ENCODE results near the gene ABL2. TPM values are rescaled to one million over a fixed set of nuclear protein-coding genes. Genes with fewer than 3 reads are reported as not detected.
A peak's percentile ranks its signal among the peaks of the same experiment; 100 is the strongest.
"Not testable (repeated sequence)": the region's sequence is repeated elsewhere in the genome, so short reads cannot be mapped to it uniquely, and the experiment has no call there.

Gene ABL2
- 1 to 10 TPM; 6.6 to 8.4 TPM for total RNA-seq

DNA sequence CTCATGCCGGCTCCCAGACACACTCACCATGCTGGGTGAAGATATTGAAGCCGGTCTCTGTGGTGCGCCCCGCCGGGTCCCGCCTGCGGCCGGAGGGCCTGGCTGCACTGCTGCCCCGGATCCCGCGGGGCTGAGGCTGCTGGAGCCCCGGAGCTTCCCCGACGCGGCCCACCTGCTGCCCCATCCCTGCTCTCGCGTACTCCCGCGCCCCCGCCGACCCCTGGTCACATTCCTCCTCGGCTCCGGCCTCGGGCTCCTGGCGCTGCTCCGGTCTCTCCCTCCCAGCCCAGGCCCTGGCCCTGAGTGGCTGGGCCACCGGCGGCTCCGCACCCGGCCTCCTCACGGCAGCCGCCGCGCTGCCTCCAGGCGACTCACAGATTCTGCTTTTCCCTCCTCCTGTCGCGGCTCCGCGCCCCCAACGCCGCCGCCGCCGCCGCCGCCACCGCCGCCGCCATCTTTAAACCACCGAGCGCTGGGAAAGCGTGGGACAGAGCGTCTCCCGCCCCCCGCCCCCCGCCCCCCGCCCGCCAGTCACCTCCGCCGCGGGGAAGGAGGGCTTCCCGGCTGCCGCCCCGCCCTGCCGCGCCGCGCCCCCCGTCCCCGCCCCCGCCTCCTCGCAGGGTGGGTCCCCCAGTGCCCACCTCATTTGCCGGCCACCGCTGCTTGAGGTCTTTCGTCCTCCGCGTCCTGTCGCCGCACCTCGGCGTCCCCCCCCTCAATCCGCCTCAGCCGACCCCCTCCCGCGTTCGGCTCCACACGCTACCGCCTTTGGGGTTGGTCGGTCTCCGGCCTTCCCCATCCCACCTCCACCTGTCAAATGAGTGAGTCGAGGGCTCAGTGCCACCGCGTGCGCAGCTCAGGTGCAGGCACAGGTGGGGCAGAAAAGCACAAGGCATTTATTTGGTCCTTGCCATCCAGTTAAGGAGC, at the start of gene ABL2:
Gene ABL2 (minus strand): TSS at position 464 of the 927 bp plus-strand sequence. CDS start 280 bp downstream, at position 184.
- POLR2A ChIA-PET: no interaction called here

DNA sequence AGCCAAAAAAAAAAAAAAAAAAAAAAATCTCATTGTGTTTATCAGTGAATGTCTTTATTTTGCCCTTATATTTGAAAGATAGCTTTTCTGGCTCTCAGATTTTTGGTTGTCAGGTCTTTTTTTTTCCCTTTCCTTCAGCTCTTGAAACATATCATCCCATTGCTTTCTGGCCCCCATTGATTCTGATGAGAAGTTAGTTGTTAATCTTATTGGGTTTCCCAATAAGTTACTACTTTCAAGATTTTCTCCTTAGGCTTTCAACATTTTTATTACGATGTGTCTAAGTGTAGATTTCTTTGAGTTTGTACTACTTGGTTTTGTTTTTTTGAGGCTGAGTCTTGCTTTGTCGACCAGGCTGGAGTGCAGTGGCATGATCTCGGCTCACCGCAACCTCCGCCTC, 49.4 kb upstream of the ABL2 start:
- POLR2A ChIA-PET: no interaction called here
- ATAC-seq (no peak), DNase-seq (no peak)
- no peak overlapping the region for H3K4me3 Mint-ChIP-seq
- H3K27me3 Mint-ChIP-seq: no peaks in the 10 kb centered on the region
- CTCF ChIA-PET: interaction anchor here (0.6 kb wide), 1 partner anchor 30 kb away, joined by 3 read pairs; no protein-coding TSS in a partner anchor
- no peak overlapping the region for H3K27ac Mint-ChIP-seq
- intact Hi-C loops (cut with DNase I, micrococcal nuclease): no loop called here
- peaks cover 6% of the 10 kb centered on the region for H3K9me3 Mint-ChIP-seq (ENCODE audit: low read depth)
- peaks cover 2% of the 10 kb centered on the region for H3K36me3 Mint-ChIP-seq (ENCODE audit: low read depth)
- H3K4me1 Mint-ChIP-seq: no peaks in the 10 kb centered on the region

More for the DNA sequence above, at the start of gene ABL2:
- H3K27ac Mint-ChIP-seq: peak within 1 kb of the TSS; percentile 88
- H3K4me1 Mint-ChIP-seq: peaks cover 36% of the 10 kb centered on the region
- intact Hi-C loops (cut with DNase I, micrococcal nuclease): loop anchor here (1.0 to 5.0 kb wide), 9 partner anchors 64 to 203 kb away; partner anchors contain the start of genes AXDND1 (in 1 of the 2) and SOAT1 (in 1 of the 2)
- ATAC-seq (peak; percentile 21), DNase-seq (peak; percentile 71)
- H3K36me3 Mint-ChIP-seq (ENCODE audit: low read depth): peaks cover 8% of the 10 kb centered on the region
- no peaks in the 10 kb centered on the region for H3K9me3 Mint-ChIP-seq (ENCODE audit: low read depth)
- CTCF ChIA-PET: interaction anchor here (1.4 kb wide), 1 partner anchor 64 kb away, joined by 3 read pairs; the partner anchor contains the start of gene SOAT1
- H3K27me3 Mint-ChIP-seq: no peaks in the 10 kb centered on the region
- peak within 1 kb of the TSS; percentile 86 for H3K4me3 Mint-ChIP-seq

DNA sequence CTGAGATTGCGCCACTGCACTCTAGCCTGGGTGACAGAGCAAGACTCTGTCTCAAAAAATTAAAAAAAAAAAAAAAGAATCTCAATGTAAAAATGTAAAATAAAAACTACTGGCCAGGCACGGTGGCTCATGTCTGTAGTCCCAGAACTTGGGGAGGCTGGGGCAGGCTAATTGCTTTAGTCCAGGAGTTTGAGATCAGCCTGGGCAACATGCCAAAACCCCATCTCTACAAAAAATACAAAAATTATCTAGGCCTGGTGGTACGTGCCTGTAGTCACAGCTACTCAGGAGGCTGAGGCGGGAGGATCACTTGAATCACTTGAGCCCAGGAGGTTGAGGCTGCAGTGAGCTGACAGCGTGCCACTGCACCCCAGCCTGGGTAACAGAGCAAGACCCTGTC, 44.9 kb upstream of the ABL2 start:
- not testable (repeated sequence) for H3K4me1 Mint-ChIP-seq

DNA sequence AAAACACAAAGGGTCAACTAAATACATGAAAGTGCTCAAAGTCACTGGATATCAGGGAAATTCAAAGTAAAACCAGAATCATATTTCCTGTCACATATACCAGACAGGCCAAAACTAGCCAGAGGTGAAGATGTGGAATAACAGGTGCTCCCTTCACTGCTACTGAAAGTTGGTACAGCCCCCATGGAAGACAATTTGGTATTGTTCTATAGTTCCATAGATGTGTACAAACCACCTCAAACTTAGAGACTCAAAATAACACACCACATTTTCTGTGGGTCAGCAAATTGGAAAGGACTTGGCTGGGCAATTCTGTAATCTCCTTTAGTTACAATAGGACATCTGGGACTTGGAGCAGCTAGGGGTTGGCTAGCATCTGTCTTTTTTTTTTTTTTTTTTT, 39.6 kb upstream of the ABL2 start:
- DNase-seq (no peak), ATAC-seq (no peak)
- H3K27me3 Mint-ChIP-seq: no peaks in the 10 kb centered on the region
- no peaks in the 10 kb centered on the region for H3K4me1 Mint-ChIP-seq
- CTCF ChIA-PET: no interaction called here
- H3K9me3 Mint-ChIP-seq (ENCODE audit: low read depth): no peaks in the 10 kb centered on the region
- POLR2A ChIA-PET: no interaction called here
- H3K27ac Mint-ChIP-seq: no peak overlapping the region
- intact Hi-C loops (cut with DNase I, micrococcal nuclease): no loop called here
- no peak overlapping the region for H3K4me3 Mint-ChIP-seq
- H3K36me3 Mint-ChIP-seq (ENCODE audit: low read depth): no peaks in the 10 kb centered on the region

More for the DNA sequence above, 44.9 kb upstream of the ABL2 start:
- ATAC-seq; H3K9me3 Mint-ChIP-seq (ENCODE audit: low read depth); POLR2A ChIA-PET; intact Hi-C loops (cut with DNase I, micrococcal nuclease); DNase-seq; CTCF ChIA-PET; H3K36me3 Mint-ChIP-seq (ENCODE audit: low read depth); H3K27ac Mint-ChIP-seq; H3K4me3 Mint-ChIP-seq; H3K27me3 Mint-ChIP-seq: not testable (repeated sequence)

DNA sequence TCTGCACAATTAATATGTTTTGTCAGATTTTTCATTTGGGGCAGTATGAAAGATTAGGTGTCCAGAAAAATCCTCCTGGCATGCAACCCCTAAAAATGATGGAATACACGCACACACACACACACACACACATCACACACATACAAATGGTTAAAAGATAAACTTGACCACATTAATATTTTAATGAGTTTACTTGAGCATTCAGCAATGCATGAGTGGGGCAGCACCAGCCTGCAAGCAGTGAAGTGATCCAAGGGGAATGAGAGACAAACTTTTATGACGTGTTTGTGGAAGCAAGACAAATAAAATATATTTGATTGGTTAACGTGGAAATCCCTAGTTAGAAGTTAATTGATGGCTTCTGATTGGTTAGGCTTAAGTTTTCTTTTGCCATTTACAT, 35.0 kb upstream of the ABL2 start:
- H3K36me3 Mint-ChIP-seq (ENCODE audit: low read depth): no peaks in the 10 kb centered on the region
- no peaks in the 10 kb centered on the region for H3K27me3 Mint-ChIP-seq
- DNase-seq: no peak
- ChIA-PET POLR2A (no interaction called here), CTCF (no interaction called here)
- intact Hi-C loops (cut with DNase I, micrococcal nuclease): no loop called here
- H3K4me1 Mint-ChIP-seq: no peaks in the 10 kb centered on the region
- H3K27ac Mint-ChIP-seq: no peak overlapping the region
- no peak overlapping the region for H3K4me3 Mint-ChIP-seq
- no peak for ATAC-seq
- H3K9me3 Mint-ChIP-seq (ENCODE audit: low read depth): no peaks in the 10 kb centered on the region

DNA sequence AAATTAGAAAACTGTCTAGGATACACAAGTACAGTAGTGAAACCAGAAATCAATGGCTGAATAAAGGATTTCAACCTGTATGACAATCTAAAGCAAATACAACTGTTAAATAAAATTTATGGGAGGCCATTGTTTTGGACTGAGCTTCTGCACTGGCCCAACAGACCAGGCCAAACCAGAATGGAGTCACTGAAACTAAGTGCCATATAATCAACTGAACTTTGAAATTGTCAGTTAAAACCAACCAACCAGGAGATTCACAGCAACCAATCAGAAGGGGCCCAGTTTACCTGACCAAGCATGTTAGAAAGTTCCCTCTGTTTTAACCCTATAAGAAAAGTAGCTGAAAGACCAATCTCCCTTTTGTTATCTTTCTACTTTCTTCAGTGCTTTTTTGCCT, 33.6 kb upstream of the ABL2 start:
- ATAC-seq (no peak), DNase-seq (no peak)
- Mint-ChIP-seq H3K4me1 (no peaks in the 10 kb centered on the region), H3K4me3 (no peak overlapping the region), H3K27ac (no peak overlapping the region), H3K36me3 (ENCODE audit: low read depth) (no peaks in the 10 kb centered on the region), H3K27me3 (no peaks in the 10 kb centered on the region), H3K9me3 (ENCODE audit: low read depth) (no peaks in the 10 kb centered on the region)
- ChIA-PET POLR2A (no interaction called here), CTCF (interaction anchor here (0.8 to 1.1 kb wide), 2 partner anchors 14 to 78 kb away, joined by 3 to 4 read pairs; no protein-coding TSS in a partner anchor)
- intact Hi-C loops (cut with DNase I, micrococcal nuclease): no loop called here

DNA sequence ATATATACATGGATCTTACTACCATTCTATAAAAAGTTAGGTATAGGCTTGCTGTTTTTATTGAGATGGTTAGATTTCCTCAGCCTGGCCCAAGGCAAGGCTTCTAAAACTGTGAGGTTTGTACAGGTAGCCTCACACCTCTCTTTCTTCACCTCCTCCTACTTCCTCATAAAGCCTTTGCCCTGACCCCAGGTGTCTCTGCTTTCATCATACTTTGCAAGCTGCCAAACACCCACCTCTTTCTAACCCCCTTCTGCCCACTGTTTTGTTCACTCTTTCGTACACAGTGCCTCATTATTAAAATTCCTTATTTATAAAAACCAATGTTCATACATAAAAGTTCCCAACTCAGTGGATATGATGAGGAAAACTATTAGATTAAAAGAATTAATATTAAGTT, 32.7 kb upstream of the ABL2 start:
- intact Hi-C loops (cut with DNase I, micrococcal nuclease): no loop called here
- Mint-ChIP-seq H3K27ac (no peak overlapping the region), H3K27me3 (no peaks in the 10 kb centered on the region), H3K36me3 (ENCODE audit: low read depth) (no peaks in the 10 kb centered on the region), H3K4me3 (no peak overlapping the region), H3K4me1 (no peaks in the 10 kb centered on the region), H3K9me3 (ENCODE audit: low read depth) (no peaks in the 10 kb centered on the region)
- POLR2A ChIA-PET: no interaction called here
- CTCF ChIA-PET: interaction anchor here (1.1 kb wide), 1 partner anchor 13 kb away, joined by 3 read pairs; no protein-coding TSS in a partner anchor
- DNase-seq (no peak), ATAC-seq (no peak)

DNA sequence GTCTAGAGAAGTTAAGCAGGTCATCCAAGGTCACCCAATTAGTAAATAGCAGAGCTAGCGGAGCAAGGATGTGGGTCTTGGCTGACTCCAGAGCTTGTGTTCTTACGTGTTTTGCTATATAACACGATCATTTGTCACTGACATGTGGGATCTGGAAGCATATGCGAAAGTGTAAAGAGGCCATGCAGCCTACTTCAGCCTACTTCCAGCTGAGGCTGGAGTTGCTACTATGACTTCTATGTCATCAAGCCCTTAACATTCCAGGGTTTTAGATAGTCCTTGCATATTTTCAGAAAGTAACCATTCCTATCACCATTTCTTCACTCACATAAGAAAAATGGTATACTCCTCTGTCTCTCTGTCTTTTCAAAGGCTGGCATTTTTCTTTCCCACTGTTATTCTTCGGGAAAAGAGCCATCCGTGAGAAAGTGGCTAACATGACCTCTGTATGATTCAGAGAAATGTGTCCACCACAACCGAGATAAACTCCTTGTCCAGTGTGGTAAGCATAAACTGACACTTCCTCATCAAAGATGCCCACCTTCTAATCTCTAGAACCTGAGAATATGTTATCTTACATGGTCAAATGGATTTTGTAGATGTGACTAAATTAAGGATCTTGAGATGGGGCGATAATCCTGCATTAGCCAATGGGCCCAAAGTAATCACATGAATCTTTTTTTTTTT, 24.0 kb upstream of the ABL2 start:
- ATAC-seq (no peak), DNase-seq (no peak)
- Mint-ChIP-seq H3K36me3 (ENCODE audit: low read depth) (no peaks in the 10 kb centered on the region), H3K4me3 (no peak overlapping the region), H3K4me1 (no peaks in the 10 kb centered on the region), H3K9me3 (ENCODE audit: low read depth) (no peaks in the 10 kb centered on the region), H3K27me3 (no peaks in the 10 kb centered on the region), H3K27ac (no peak overlapping the region)
- intact Hi-C loops (cut with DNase I, micrococcal nuclease): no loop called here
- ChIA-PET POLR2A (no interaction called here), CTCF (interaction anchor here (0.6 to 0.7 kb wide), 2 partner anchors 112 to 172 kb away, joined by 3 to 4 read pairs; no protein-coding TSS in a partner anchor)

DNA sequence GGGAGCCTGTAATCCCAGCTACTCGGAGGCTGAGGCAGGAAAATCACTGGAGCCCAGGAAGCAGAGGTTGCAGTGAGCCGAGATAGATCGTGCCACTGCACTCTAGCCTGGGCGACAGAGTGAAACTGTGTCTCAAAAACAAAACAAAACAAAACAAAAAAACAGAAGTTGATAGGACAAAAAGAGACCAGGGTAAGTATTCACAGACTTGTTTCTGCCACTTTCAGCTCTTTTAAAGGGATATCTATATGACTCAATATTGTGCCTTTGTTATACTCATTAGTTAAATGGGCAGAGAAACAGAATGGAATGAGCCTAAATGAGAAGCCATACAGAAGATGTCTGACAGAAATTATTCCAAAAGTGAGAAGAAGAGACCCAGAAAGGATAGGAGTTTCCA, 23.1 kb upstream of the ABL2 start:
- Mint-ChIP-seq H3K4me3 (no peak overlapping the region), H3K36me3 (ENCODE audit: low read depth) (no peaks in the 10 kb centered on the region), H3K9me3 (ENCODE audit: low read depth) (no peaks in the 10 kb centered on the region), H3K4me1 (no peaks in the 10 kb centered on the region), H3K27ac (no peak overlapping the region), H3K27me3 (no peaks in the 10 kb centered on the region)
- ATAC-seq (no peak), DNase-seq (no peak)
- ChIA-PET POLR2A (no interaction called here), CTCF (interaction anchor here (0.6 to 1.7 kb wide), 3 partner anchors 113 to 118 kb away, joined by 4 to 14 read pairs (median 4); no protein-coding TSS in a partner anchor)
- intact Hi-C loops (cut with DNase I, micrococcal nuclease): no loop called here

DNA sequence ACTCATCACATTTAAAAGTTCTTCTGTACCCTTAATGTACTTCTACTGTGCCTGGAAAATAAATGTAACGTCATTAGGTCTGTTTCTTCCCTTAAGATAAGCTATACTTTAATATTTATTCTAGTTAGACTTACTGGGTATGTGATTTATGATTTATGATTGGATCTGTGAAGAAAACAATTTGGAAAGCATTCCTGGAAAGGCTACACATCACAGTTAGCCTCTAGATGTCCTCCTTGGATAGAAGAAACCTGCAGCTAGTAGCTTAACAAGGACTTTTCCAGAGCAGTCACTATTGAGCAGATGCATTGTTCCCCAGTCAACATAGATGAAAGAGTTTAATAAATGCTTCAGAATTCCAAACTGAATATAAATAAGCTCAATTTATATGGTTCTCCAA, 22.2 kb upstream of the ABL2 start:
- no peak overlapping the region for H3K27ac Mint-ChIP-seq
- no peaks in the 10 kb centered on the region for H3K27me3 Mint-ChIP-seq
- intact Hi-C loops (cut with DNase I, micrococcal nuclease): loop anchor here (1.0 kb wide), 1 partner anchor 118 kb away; no protein-coding TSS in a partner anchor
- H3K4me3 Mint-ChIP-seq: no peak overlapping the region
- ChIA-PET POLR2A (no interaction called here), CTCF (interaction anchor here (0.8 to 1.7 kb wide), 6 partner anchors 14 to 563 kb away, joined by 3 to 14 read pairs (median 4); no protein-coding TSS in a partner anchor)
- ATAC-seq (no peak), DNase-seq (no peak)
- H3K9me3 Mint-ChIP-seq (ENCODE audit: low read depth): no peaks in the 10 kb centered on the region
- no peaks in the 10 kb centered on the region for H3K4me1 Mint-ChIP-seq
- H3K36me3 Mint-ChIP-seq (ENCODE audit: low read depth): no peaks in the 10 kb centered on the region

DNA sequence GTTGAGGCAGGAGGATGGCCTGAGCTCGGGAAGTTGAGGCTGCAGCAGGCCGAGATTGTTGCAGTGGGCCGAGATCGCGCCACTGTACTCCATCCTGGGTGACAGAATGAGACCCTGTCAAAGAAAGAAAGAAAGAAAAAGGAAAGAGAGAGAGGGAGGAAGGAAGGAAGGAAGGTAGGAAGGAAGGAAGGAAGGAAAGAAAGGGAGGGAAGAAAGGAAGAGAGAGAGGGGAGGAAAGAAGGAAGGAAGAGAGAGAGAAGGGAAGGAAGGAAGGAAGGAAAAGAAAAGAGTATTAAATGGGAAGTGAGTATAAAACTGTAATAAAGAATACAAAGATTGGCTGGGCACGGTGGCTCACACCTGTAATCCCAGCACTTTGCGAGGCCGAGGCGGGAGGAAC, 18.4 kb upstream of the ABL2 start:
- intact Hi-C loops (cut with DNase I, micrococcal nuclease): no loop called here
- ChIA-PET CTCF (interaction anchor here (0.7 to 1.0 kb wide), 4 partner anchors 10 to 705 kb away, joined by 3 to 4 read pairs (median 3); no protein-coding TSS in a partner anchor), POLR2A (interaction anchor here (0.7 kb wide), 1 partner anchor 746 kb away, joined by 5 read pairs; no protein-coding TSS in a partner anchor)
- Mint-ChIP-seq H3K27ac (no peak overlapping the region), H3K27me3 (no peaks in the 10 kb centered on the region), H3K4me3 (no peak overlapping the region), H3K9me3 (ENCODE audit: low read depth) (no peaks in the 10 kb centered on the region), H3K36me3 (ENCODE audit: low read depth) (no peaks in the 10 kb centered on the region), H3K4me1 (no peaks in the 10 kb centered on the region)
- no peak for DNase-seq
- ATAC-seq: no peak

All from activated CD4-positive, alpha-beta T cell treated with anti-CD3 and anti-CD28 coated beads for 36 hours (primary cell).